SU-DHL-6 (cell line): Measurements from ENCODE around the gene IER3.
"Not testable (repeated sequence)": the region's sequence is repeated elsewhere in the genome, so short reads cannot be mapped to it uniquely, and the experiment has no call there.

Source experiments
- EZH2phosphoT487 ChIP-seq: fragments of 200-600 bp; sonication (generic), shearing (Covaris generic); conservative IDR thresholded peaks from 2 replicates; pipeline ENCODE4 v1.6.1; 2018; ENCODE audit warnings: mild to moderate bottlenecking, antibody characterized with exemption, low read length, moderate library complexity, mixed read lengths
- TF ChIP-seq, protein P1 (sequence below): fragments of 200-600 bp; sonication (generic); IDR thresholded peaks from one replicate; pipeline ENCODE4 v1.5.1; 2017; ENCODE audit warnings: antibody characterized with exemption, mild to moderate bottlenecking, low read length, moderate library complexity; ENCODE audit not compliant: insufficient read depth, poor library complexity, severe bottlenecking

- TF ChIP-seq EZH2phosphoT487, result not testable (repeated sequence)
- TF ChIP-seq, protein P1, sequence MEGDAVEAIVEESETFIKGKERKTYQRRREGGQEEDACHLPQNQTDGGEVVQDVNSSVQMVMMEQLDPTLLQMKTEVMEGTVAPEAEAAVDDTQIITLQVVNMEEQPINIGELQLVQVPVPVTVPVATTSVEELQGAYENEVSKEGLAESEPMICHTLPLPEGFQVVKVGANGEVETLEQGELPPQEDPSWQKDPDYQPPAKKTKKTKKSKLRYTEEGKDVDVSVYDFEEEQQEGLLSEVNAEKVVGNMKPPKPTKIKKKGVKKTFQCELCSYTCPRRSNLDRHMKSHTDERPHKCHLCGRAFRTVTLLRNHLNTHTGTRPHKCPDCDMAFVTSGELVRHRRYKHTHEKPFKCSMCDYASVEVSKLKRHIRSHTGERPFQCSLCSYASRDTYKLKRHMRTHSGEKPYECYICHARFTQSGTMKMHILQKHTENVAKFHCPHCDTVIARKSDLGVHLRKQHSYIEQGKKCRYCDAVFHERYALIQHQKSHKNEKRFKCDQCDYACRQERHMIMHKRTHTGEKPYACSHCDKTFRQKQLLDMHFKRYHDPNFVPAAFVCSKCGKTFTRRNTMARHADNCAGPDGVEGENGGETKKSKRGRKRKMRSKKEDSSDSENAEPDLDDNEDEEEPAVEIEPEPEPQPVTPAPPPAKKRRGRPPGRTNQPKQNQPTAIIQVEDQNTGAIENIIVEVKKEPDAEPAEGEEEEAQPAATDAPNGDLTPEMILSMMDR, result not testable (repeated sequence)
Observed at GRCh38 chr6:30722025-30722279, 22.4 kb downstream of the IER3 start.
